PC-3 (cell line): ENCODE measurements around the gene ABCA8. TPM values are rescaled to one million over a fixed set of nuclear protein-coding genes. Genes with fewer than 3 reads are reported as not detected.

Source experiments
- ATAC-seq: fragments of 200-7000 bp; cut with Tn5 transposase; 2 replicates; pipeline ENCODE4 v1.9.1; 2020; ENCODE audit warnings: mild to moderate bottlenecking, moderate library complexity
- BruUV-seq: library from RNA; stranded (reverse); fragments of 400-500 nt; replicated peaks from 2 replicates; lab custom pipeline; 2021; lab: Mats Ljungman, UMichigan
- CTCF ChIA-PET: fragments of 300-600 bp; sonication (Branson Sonifier 250); formaldehyde crosslinking; loops from one replicate; lab custom pipeline; 2022; ENCODE audit warnings: antibody characterized with exemption; lab: Charles Lee
- POLR2A ChIA-PET: fragments of 300-600 bp; sonication (Branson Sonifier 250); formaldehyde crosslinking; loops from one replicate; lab custom pipeline; 2022; ENCODE audit warnings: antibody characterized with exemption; ENCODE audit not compliant: unreplicated experiment; lab: Charles Lee
- DNase-seq: peaks from one replicate; pipeline ENCODE4 v3.0.0-alpha.2; 2015
- H2AFZ ChIP-seq: fragments of 300-600 bp; sonication (generic); 2 replicates; pipeline ENCODE4 v1.6.0; 2016; ENCODE audit warnings: antibody characterized with exemption, low read length
- H3F3A ChIP-seq: fragments of 300-600 bp; sonication (generic); one replicate; pipeline ENCODE4 v1.6.0; 2017; ENCODE audit warnings: antibody characterized with exemption, low read length, control low read depth, mild to moderate bottlenecking; ENCODE audit not compliant: unreplicated experiment
- H3K27ac ChIP-seq: fragments of 300-600 bp; sonication (generic); 2 replicates; pipeline ENCODE4 v1.5.1; 2016; ENCODE audit warnings: mild to moderate bottlenecking, low read length
- H3K27me3 ChIP-seq: fragments of 300-600 bp; sonication (generic); 2 replicates; pipeline ENCODE4 v1.6.1; 2016; ENCODE audit warnings: low read length, mixed read lengths
- H3K36me3 ChIP-seq: fragments of 300-600 bp; sonication (generic); 2 replicates; pipeline ENCODE4 v1.6.1; 2016; ENCODE audit warnings: low read depth, mixed run types, low read length, mixed read lengths
- H3K4me1 ChIP-seq: fragments of 300-600 bp; sonication (generic); 2 replicates; pipeline ENCODE4 v1.5.1; 2016; ENCODE audit warnings: low read length; ENCODE audit not compliant: insufficient read depth
- H3K4me2 ChIP-seq: fragments of 300-600 bp; sonication (generic); 2 replicates; pipeline ENCODE4 v1.6.0; 2016; ENCODE audit warnings: low read length
- H3K4me3 ChIP-seq: fragments of 300-600 bp; sonication (generic); 2 replicates; pipeline ENCODE4 v1.5.1; 2016; ENCODE audit warnings: mild to moderate bottlenecking, low read length, mixed read lengths
- H3K79me2 ChIP-seq: fragments of 300-600 bp; sonication (generic); 2 replicates; pipeline ENCODE4 v1.6.1; 2017; ENCODE audit warnings: low read length, mixed read lengths
- H3K9ac ChIP-seq: fragments of 300-600 bp; sonication (generic); 2 replicates; pipeline ENCODE4 v1.6.0; 2016; ENCODE audit warnings: mild to moderate bottlenecking, low read length
- H3K9me2 ChIP-seq: fragments of 300-600 bp; sonication (generic); replicated peaks from 2 replicates; pipeline ENCODE4 v1.6.1; 2016; ENCODE audit warnings: mixed run types, low read length, mixed read lengths
- H3K9me3 ChIP-seq: fragments of 300-600 bp; sonication (generic); 2 replicates; pipeline ENCODE4 v1.6.1; 2016; ENCODE audit warnings: low read length, mixed read lengths
- H4K20me1 ChIP-seq: fragments of 300-600 bp; sonication (generic); 2 replicates; pipeline ENCODE4 v1.6.1; 2016; ENCODE audit warnings: low read length, mixed read lengths
- CTCF ChIP-seq: fragments of 300-600 bp; sonication (generic); conservative IDR thresholded peaks from 2 replicates; pipeline ENCODE4 v1.5.1; 2017; ENCODE audit warnings: antibody characterized with exemption, low read depth, mild to moderate bottlenecking, low read length
- EZH2 ChIP-seq: fragments of 300-600 bp; sonication (generic); IDR thresholded peaks from one replicate; pipeline ENCODE4 v1.6.1; 2017; ENCODE audit warnings: antibody characterized with exemption, mild to moderate bottlenecking, low read length; ENCODE audit not compliant: unreplicated experiment
- EZH2phosphoT487 ChIP-seq: fragments of 300-600 bp; sonication (generic); IDR thresholded peaks from 2 replicates; pipeline ENCODE4 v1.6.1; 2018; ENCODE audit warnings: mild to moderate bottlenecking, antibody characterized with exemption, low read length, borderline replicate concordance
- intact Hi-C: fragments of 100-400 bp; cut with micrococcal nuclease; formaldehyde crosslinking; loops from 2 replicates; pipeline ENCODE4 v1.9.0; 2023
- total RNA-seq: library from RNA; depleted of rRNA; stranded (reverse); fragments of >200 nt; gene quantifications from 2 replicates; pipeline ENCODE4 v1.2.3, GENCODE V29; 2014

Gene ABCA8
- total RNA-seq, 1 experiment from 2014 or later, result 0.22 TPM

GRCh38 chr17:68897557-68897956, 57.6 kb downstream of the ABCA8 start:
- Histone ChIP-seq H3K36me3 (no peaks in the 10 kb centered on the region), H3K9ac (no peak overlapping the region), H3K79me2 (no peaks in the 10 kb centered on the region), H3K4me1 (no peaks in the 10 kb centered on the region), H3K9me3 (no peaks in the 10 kb centered on the region), H3K9me2 (no peaks in the 10 kb centered on the region), H2AFZ (no peak overlapping the region), H3F3A (no peaks in the 10 kb centered on the region), H3K27ac (no peak overlapping the region), H3K27me3 (peaks cover 9% of the 10 kb centered on the region; the same call in 1 of the 2 replicates), H3K4me2 (no peak overlapping the region), H3K4me3 (no peak overlapping the region), H4K20me1 (no peaks in the 10 kb centered on the region)
- ATAC-seq (no peak), DNase-seq (no peak)
- no TSS peak for BruUV-seq
- intact Hi-C loops, result no loop called here
- TF ChIP-seq EZH2phosphoT487, result no peak
- no peak for TF ChIP-seq CTCF
- TF ChIP-seq EZH2, result no peak
- POLR2A ChIA-PET, result no interaction called here
- CTCF ChIA-PET, result no interaction called here

- H3K79me2 ChIP-seq, result no peaks in the 10 kb centered on the region
- H3K9me3 ChIP-seq, result no peaks in the 10 kb centered on the region
- no peak overlapping the region for H3K9ac ChIP-seq
- ChIA-PET POLR2A (no interaction called here), CTCF (no interaction called here)
- DNase-seq (no peak), ATAC-seq (no peak)
- no peak overlapping the region for H3K27ac ChIP-seq
- intact Hi-C loops, result no loop called here
- H3F3A ChIP-seq, result no peaks in the 10 kb centered on the region
- H3K9me2 ChIP-seq, result no peaks in the 10 kb centered on the region
- no peaks in the 10 kb centered on the region for H4K20me1 ChIP-seq
- no peaks in the 10 kb centered on the region for H3K4me1 ChIP-seq
- H3K36me3 ChIP-seq, result no peaks in the 10 kb centered on the region
- no peak overlapping the region for H3K4me2 ChIP-seq
- no peak overlapping the region for H3K4me3 ChIP-seq
- H2AFZ ChIP-seq, result no peak overlapping the region
- H3K27me3 ChIP-seq, result peaks cover 13% of the 10 kb centered on the region; the same call in 1 of the 2 replicates
- no TSS peak for BruUV-seq
- no peak for TF ChIP-seq EZH2
Measured at GRCh38 chr17:68892658-68893057, 62.5 kb downstream of the ABCA8 start.

GRCh38 chr17:68892193-68892592, 63.0 kb downstream of the ABCA8 start:
- Histone ChIP-seq H3K79me2 (no peaks in the 10 kb centered on the region), H3K9me2 (no peaks in the 10 kb centered on the region), H3K27me3 (peaks cover 13% of the 10 kb centered on the region; the same call in 1 of the 2 replicates), H3K4me3 (no peak overlapping the region), H3F3A (no peaks in the 10 kb centered on the region), H2AFZ (no peak overlapping the region), H3K4me1 (no peaks in the 10 kb centered on the region), H3K27ac (no peak overlapping the region), H3K4me2 (no peak overlapping the region), H4K20me1 (no peaks in the 10 kb centered on the region), H3K36me3 (no peaks in the 10 kb centered on the region), H3K9ac (no peak overlapping the region), H3K9me3 (no peaks in the 10 kb centered on the region)
- TF ChIP-seq EZH2phosphoT487 (no peak), CTCF (no peak), EZH2 (no peak)
- ATAC-seq, result no peak
- ChIA-PET CTCF (no interaction called here), POLR2A (no interaction called here)
- no peak for DNase-seq
- intact Hi-C loops, result no loop called here
- no TSS peak for BruUV-seq
